GM10266 (cell line): Measurements from ENCODE around the gene TRNAU1AP.
"Not testable (repeated sequence)": the region's sequence is repeated elsewhere in the genome, so short reads cannot be mapped to it uniquely, and the experiment has no call there.

Source experiments
- DNase-seq: peaks from one replicate; pipeline ENCODE4 v3.0.0; 2012; ENCODE audit errors: extremely low spot score
- TF ChIP-seq, protein P1 (sequence below): IDR thresholded peaks from 2 replicates; pipeline ENCODE4 v1.5.1; 2012; ENCODE audit warnings: mild to moderate bottlenecking, low read depth; ENCODE audit not compliant: control insufficient read depth, insufficient read depth; ENCODE audit errors: missing control alignments

The TRNAU1AP gene

DNA sequence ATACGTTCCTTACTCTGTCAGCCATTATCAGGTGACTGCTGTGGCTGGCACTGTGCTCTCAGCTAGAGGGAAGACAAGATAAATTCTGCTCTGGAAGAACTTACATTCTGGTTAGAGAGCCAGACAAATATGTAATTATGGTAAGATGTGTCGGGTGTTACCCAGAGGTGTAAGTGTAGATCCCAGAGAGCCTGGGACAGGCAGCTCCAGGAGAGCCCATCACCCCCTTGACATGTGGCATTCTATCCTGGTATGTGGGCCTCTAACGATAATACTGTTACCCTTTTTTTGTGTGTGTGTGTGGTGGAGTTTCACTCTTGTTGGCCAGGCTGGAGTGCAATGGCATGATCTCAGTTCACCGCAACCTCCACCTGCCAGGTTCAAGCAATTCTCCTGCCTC is 19.0 kb downstream of the TRNAU1AP start:
- no peak for DNase-seq
- TF ChIP-seq, protein P1, sequence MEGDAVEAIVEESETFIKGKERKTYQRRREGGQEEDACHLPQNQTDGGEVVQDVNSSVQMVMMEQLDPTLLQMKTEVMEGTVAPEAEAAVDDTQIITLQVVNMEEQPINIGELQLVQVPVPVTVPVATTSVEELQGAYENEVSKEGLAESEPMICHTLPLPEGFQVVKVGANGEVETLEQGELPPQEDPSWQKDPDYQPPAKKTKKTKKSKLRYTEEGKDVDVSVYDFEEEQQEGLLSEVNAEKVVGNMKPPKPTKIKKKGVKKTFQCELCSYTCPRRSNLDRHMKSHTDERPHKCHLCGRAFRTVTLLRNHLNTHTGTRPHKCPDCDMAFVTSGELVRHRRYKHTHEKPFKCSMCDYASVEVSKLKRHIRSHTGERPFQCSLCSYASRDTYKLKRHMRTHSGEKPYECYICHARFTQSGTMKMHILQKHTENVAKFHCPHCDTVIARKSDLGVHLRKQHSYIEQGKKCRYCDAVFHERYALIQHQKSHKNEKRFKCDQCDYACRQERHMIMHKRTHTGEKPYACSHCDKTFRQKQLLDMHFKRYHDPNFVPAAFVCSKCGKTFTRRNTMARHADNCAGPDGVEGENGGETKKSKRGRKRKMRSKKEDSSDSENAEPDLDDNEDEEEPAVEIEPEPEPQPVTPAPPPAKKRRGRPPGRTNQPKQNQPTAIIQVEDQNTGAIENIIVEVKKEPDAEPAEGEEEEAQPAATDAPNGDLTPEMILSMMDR = no peak

DNA sequence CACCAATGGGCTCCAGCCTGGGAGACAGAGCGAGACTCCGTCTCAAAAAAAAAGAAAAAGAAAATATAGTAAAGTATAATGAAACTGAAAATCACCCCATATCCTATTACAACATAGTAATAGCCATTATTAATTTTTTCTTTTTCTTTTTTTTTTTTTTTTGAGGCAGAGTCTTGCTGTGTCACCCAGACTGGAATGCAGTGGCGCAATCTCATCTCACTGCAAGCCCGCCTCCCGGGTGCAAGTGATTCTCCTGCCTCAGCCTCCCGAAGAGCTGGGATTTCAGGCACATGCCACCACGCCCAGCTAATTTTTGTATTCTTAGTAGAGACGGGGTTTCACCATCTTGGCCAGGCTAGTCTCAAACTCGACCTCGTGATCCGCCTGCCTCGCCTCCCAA is 20.0 kb downstream of the TRNAU1AP start:
- DNase-seq = not testable (repeated sequence)

DNA sequence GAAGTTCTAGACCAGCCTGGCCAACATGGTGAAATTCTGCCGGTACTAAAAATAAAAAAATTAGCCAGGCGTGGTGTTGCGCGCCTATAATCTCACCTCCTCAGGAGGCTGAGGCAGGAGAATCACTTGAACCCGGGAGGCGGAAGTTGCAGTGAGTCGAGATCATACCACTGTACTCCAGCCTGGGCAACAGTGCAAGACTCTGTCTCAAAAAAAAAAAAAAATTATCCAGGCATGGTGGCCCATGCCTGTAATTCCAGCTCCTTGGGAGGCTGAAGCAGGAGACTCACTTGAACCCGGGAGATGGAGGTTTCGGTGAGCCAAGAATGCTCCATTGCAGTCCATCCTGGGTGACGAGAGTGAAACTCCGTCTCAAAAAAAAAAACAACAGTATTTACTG is 20.7 kb downstream of the TRNAU1AP start:
- no peak for DNase-seq
- TF ChIP-seq, protein P1 = no peak

DNA sequence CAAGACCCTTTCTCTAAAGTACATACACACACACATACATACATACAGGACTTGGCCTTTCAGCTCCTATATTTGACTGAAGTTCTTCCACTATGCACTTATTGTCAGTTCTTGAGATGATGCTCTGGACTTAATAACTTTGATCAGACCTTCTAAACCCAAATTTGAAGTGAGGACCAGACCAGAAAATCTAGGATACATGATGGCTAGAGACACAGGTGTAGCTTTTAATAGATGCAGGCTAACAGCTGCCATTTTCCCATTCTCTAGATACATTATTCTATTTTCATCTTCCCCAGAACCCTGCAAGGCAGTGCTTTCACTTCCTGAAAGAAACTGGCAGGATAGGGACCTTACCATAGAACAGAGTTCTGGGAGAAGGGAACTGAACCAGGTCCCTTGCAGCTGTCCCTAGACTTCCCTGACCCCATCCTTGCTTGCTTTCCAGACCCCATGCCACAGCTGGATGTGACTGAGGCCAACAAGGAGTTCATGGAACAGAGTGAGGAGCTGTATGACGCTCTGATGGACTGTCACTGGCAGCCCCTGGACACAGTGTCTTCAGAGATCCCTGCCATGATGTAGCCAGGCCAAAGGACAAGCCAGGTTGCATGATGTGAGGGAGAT is 24.3 kb downstream of the TRNAU1AP start:
- DNase-seq = no peak
- TF ChIP-seq, protein P1 = no peak

DNA sequence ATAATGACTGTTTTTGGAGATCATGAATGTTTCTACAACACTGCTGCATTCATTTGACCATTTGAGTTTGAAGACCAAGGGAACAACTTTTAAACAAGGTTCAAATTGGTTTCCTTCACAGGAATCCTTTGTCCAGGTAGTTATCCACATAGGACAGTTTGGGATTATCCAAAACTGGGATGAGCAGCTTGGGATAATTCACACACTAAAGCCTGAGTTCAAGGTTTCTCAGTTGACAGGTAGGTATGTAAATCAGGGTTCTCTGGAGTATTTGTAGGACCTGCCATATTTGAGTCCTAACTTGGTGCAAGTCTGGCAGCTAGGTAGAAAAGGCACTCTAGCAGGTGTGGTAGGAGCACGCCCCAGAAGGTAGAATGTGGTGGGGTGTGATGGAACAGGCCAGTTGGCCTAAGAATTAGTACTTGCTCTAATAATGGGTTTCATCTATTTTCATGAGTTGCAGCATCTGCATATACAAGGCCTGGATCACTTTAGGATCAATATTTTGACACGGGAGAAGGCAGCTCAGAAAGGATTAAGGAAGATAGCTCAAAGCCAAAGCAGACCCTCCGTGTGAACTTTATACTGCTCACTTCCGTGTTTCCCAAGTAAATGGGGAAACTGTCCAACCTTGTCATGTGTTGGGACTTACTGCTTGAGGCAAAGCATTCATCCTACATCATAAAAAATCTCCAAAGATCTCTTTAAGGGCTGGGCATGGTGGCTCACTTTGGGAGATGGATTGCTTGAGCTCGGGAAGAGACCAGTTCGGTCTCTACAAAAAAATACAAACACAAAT is 25.1 kb downstream of the TRNAU1AP start:
- no peak for DNase-seq
- TF ChIP-seq, protein P1 = no peak

DNA sequence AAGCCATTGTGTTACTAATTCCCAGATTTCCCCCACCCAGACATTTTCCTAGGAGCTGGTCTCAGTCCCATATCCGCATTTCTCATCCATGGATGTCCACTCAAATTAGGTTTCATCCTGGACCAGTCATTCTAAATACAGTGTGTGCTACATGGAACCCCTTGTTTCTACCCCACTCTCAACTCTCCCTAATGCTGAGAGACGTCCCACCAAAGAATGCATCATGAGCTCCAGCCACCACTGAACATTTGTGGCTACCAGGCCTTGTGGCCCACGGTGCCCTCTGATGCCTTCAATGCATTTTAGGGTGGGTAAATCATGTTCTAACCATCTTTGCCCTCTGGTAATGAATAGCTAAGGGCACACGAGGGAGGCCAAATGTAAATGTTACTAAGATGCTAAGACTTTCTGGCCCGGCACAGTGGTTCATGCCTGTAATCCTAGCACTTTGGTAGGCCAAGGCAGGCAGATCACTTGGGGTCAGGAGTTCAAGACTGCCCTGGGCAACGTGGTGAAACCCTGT is 25.9 kb downstream of the TRNAU1AP start:
- DNase-seq = no peak
- TF ChIP-seq, protein P1 = no peak

DNA sequence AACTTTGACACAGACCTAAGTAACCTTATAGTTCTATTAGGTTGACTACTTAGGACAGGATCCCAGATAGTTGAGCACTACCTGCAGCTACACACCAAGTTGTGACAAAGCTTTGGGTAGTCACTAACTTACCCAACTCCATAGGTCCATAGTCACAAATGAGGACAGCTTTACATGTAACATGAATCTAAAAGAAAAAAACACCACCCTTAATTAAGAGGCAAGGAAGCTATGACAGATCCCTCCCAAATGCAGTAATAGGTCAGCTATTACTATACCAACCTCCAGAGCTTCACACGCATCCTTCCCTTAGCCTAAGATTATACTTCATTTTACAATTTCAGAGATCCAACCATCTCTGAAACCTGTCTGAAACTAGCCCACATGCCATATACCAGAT is 26.5 kb downstream of the TRNAU1AP start:
- TF ChIP-seq, protein P1 = no peak
- no peak for DNase-seq
